ENCODE results near the gene TYMP.

Gene TYMP, protein sequence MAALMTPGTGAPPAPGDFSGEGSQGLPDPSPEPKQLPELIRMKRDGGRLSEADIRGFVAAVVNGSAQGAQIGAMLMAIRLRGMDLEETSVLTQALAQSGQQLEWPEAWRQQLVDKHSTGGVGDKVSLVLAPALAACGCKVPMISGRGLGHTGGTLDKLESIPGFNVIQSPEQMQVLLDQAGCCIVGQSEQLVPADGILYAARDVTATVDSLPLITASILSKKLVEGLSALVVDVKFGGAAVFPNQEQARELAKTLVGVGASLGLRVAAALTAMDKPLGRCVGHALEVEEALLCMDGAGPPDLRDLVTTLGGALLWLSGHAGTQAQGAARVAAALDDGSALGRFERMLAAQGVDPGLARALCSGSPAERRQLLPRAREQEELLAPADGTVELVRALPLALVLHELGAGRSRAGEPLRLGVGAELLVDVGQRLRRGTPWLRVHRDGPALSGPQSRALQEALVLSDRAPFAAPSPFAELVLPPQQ

DNA sequence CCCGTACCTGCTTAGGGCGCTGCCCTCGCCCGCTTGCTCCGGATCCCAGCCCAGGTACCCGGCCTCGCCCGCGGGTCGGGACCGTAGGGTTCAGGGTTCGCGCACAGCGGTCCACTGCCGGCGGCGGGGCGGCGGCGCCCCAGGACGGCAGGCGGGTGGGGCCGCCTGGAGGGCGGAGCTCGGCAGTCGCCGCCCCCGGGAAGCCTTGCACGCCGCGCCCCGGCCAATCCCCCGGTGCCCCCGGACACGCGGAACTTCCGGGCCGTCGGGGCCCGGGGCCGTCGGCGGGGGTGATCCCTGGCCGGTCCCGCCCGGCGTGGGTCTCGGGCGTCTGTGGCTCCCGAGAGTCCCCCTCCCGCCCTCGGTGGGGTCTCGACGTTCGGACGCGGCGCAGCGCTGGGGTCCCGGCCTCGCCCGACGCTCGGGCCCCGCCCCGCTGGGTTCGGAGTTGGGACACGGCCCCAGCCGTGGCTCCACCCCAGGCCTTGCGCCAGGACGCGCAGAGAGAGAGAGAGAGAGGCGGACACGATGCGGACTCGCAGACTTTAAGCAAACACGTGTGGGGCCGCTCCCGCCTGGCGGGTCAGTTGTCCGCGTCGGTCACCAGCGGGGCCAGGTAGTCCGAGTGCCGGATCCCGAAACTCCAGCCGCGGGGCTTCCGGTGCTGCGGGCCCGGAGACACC, at the start of gene TYMP:
Gene TYMP, minus strand, starts transcription at position 116 of the 683 bp plus-strand sequence. CDS start 303 bp downstream, outside the sequence.
- peak; percentile 84 for DNase-seq

DNA sequence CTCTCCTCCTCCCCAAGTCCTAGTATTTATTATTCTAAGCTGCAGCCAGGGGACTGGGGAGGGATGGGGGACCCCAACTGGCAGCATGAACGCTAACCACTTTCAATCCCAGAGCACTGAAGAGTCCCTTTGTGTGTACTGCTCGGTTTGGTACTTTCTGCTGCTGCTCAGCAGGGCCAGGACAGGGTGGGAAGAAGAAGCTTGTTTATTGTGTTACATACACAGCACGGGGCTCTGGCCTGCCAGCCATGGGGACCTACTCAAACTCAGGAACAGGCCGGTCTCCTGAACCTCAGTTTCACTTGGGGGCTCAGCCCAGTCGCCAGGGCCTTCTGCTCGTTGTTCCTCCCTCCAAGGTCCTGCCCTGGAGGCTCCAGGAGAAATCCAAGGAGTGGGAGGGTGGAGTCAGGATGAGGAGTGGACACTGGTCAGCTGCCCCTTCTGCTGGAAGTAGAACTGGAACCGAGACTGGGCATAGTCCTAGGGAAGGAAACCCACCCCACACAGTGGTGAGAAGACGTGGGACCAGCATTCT, 49.0 kb upstream of the TYMP start:
- no peak for DNase-seq

DNA sequence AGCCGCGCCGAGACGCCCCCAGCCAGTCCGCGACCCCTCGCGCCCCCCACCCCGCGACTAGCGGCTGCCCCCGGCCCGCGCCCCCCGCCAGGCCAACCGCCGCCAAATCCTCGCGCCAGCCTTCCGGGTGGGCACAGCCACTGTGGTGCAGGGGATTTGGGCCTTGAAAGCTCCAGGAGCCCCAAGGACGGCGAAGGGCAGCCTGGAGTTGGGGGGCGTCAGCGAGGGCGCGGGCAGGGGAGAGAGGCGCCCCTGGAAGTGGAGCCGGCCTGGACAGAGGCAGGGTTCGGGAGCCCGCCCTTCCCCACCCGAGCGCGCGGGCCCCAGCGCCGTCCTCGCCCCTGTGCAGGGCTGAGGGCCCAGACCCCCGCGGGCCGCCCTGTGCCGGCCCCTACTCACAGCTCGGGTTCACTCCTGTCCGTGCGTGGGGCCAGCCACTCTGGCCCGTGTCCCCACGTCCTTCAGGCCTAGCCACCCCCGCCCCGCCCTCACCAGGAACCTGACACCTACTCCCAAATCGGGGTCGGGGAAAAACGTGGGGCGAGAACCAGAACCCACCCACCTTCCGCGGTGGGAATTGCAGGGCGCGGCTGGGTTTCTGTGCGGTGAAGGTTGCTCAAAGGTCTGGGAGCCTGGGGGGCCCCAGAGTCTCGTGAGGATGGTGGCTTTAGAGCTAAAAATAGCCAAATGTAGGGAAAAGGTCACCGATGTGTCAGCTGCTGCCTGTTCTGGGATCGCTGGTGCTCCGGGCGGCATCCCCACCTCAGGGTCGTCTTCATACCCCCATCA, 48.4 kb upstream of the TYMP start, which contains the start of gene CPT1B:
Gene CPT1B, minus strand, starts transcription at position 441 of the 789 bp plus-strand sequence. CDS start 512 bp downstream, outside the sequence.
- DNase-seq = no peak

DNA sequence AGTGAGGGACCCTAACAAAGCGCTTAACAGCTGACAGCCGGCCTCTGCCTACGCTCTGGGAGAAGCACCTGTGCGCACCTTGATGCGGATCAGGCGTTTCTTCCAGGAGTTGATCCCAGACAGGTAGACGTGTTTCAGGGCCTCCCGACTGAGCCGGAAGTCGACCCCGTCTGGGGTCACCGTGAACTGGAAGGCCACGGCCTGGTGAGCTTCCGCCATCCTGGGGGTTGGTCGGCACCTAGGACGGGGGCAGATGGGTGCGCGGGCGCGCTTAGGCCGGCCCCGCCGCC, 47.8 kb upstream of the TYMP start:
- DNase-seq = no peak

- DNase-seq = no peak
These were observed 47.2 kb upstream of the TYMP start for GRCh38 chr22:50576806-50577696.

DNA sequence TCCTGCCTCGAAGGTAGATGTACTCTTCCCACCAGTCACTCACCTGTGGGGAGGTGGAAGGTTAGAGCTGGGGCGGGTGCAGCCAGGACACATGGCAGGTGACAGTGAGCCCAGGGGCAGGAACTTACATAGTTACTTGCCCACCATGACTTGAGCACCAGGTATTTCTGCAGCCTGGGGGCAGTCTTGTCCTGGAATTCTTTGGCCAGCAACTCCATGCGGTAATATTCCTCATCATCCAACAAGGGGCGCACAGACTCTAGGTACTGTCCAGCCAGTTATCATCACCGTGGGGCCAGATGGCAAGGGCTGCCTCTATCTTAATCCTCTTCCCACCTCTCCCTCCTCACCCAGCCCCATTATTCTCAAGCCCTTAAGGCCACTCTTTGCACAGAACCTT, 46.3 kb upstream of the TYMP start:
- DNase-seq = no peak

DNA sequence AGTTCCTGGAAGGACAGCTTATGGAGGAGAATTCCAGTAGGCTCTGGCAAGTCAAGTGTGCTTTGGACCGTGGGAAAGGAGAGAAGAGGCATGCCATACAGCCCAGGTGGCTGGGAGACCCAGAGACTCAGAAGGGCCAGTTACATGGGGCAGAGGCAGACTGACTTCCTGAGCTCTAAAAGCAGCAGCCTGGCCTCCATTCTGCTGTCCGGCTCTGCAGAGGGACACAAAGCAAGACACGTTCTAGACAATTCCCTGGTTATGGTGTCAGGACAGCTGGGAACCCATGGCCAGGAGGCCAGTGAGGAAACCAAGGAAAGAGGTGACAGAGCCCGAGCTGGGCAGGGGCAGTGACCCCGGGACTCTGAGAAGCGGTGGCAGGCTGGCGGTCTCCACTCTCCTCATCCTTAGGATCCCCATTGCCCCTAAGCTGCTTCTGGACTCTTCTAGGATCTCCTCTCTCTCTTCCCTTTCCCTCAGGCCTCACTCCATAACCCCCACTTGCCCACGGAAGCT, 45.7 kb upstream of the TYMP start:
- no peak for DNase-seq

- no peak for DNase-seq
These were observed 44.6 kb upstream of the TYMP start for GRCh38 chr22:50574383-50574755.

DNA sequence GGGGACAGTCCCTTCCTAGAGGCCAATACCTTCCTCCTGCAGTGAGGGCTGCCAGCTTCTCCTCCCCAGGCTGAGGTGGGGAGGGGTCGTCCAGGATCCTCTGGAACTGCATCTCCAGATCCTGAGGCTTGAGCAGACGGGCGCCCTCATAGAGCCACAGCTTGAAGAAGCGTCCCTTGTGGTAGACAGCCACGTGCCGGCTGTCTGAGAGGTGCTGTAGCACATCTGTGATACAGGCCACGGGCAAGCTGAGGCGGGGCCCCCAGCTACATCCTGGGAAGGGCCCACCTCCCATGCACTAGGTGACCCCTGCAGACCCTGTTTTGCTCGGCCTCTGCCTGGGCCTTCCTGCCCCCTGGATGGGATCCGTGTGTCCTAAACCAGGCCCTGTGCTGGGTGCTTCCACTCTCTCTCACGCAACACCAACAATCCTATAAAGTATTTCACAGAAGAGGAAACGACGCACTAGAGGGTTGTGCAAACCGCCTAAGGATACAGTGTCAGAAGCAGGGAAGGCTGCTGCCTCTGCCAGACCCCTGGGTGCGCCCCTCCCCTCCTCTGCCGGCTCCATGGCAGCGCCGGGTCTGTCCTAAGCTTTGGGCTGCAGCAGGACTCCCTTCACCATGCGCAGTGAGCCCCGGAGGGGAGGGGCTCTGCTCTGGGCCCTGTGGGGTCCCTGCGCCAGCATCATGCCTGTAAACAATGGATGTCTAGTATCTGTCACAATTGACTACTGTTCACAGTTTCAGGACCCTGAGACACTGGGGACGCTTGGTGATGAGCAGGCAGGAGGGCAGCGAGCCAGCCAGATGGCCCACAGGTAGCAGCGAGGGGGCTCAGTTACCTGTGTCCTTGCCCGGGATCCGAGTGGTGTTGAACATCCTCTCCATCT, 43.9 kb upstream of the TYMP start:
- no peak for DNase-seq

GRCh38 chr22:50572965-50573364, 43.2 kb upstream of the TYMP start:
- DNase-seq = peak; percentile 6

DNA sequence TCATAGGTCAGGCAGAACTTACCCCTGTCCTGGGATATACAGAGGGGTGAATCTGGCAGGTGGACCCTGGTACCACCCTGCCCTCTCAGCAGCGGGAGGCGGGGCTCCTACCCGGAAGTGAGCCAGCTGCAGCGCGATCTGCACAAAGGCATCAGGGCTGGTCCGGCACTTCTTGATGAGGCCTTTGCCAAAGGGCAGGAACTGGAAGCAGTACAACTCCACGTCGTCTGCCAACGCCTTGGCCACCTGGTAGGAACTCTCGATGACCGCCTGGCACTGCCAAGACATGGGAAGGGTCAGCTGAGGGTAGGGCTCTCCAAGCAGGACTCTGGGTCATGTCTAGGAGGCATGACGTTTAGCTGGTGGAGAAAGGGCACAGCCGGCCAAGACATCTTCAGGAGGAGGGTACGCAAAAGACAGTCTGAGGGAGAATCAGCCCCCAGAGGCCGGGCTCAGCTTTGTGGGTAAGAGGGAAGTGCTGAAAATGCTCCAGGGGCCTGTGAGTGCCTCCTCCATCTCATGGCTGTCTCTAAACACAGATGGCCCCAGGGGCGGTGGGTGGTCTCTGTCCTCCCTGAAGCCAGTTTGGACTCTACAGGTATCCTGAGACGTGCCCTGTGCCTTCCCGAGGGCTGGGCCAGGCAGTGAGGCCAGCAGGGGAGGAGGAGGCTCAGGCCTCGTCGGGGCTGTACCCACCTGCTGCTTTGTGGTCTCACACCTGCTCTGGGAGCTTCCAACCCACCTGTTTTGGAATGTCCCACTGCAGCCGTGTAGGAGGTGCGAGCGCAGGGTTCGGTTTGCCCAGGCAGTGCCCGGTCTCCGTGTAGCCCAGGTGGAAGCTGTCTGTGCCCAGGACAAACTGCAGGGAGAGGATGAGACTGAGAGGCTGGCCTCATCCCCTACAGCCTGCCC, 41.7 kb upstream of the TYMP start:
- peak; percentile 18 for DNase-seq

- peak; percentile 23 for DNase-seq
These were observed 41.0 kb upstream of the TYMP start for GRCh38 chr22:50570861-50571260.

- DNase-seq = peak; percentile 26
These were observed 40.2 kb upstream of the TYMP start for GRCh38 chr22:50569896-50570535.

DNA sequence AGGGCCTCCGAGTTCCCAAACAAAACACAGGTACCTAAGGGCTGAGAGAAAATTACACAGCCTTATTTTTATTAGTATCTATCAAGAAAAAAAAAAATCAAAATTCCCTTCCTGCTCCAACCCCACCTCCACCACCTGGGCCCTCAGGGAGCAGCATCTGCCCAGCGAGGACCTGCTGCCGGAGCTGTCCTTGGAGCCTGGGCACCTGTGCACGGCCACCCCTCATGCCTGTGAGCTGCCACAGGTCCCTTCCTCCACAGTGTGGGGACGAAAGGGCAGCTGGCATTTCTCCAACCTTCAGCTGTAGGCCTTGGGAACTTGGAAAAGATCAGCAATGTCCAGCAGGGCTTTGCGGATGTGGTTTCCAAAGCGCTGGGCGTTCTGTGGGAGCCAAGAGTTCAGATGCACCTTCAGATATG, 39.2 kb upstream of the TYMP start:
- peak; percentile 22 for DNase-seq

DNA sequence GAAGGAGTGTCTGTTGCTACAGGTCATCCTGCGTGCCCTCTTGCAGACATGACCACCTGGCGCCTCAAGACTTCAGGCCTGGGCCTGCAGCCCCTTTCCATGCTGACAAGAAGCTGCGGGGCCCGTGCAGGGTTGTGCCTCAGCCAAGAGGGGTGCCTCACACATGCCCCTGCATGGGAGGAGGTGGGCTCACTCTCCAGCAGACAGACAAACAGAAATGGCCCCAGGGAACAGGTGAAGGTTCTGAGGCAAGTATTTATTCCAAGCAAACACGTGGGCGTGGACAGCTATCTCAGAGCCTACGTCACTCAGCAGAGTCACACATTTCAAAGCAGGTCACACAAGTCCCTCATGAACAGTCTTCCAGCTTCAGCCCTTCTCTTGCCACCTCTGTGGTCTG, 38.8 kb upstream of the TYMP start:
- DNase-seq = no peak

DNA sequence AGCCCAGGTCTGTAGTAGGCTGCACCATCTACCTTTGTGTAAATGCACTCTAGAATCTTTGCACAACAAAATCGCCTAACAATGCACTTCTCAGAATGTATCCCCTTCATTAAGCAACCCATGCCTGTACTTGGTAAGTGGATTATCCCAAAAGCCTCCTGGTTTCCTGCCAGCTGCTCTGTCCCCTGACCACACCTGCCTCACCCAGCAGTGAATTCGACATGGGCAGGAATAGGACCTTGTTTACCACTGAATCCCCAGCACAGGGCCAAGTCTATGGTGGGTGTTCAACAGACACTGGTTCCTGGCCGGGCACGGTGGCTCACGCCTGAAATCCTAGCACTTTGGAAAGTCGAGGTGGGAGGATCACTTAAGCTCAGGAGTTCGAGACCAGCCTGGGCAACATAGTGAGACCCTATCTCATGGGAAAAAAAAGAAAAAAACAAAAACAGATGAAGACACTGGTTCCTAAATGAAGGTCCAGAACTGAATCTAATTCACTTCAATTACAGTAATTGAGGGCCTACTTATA, 38.0 kb upstream of the TYMP start:
- DNase-seq = peak; percentile 25

GRCh38 chr22:50564289-50564688, 34.5 kb upstream of the TYMP start:
- DNase-seq = no peak

DNA sequence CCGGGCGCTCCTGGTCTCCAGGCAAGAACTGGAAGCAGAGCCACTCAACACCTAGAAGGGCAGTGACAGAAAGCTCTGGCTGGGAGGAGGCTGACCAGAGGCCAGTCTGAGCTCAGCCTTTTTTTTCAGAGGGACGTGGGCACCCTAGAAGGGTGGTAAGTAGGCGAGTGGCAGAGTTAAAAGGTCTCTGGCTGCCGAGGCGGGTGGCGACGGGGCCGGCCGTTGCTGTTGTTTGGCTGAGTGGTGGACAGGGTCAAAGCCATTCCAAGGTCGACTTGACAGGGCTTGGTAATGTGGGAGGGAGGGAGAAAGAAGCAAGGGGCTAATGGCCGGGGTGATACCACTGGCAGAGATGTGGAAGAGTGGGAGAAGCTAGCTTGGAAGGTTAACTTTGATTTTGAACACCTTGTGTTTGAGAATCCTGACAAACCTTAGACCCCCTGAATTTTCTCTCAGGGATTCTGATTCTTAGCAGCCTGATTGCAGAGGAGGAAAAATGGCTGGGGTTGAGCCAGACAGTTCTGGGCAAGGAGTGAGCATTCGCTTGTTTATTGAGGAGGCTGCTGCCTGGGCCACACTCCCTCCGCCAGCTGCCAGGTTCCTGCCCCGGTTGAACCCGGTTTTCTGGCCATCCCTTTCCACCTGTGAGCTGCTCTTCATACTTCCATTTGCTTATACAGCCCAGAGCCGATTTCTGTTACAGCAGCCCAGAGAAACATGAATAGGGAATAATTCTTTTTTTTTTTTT, 33.8 kb upstream of the TYMP start:
- no peak for DNase-seq
